Stimulated activated memory B cell treated with anti-CD40 and anti-IgM and Interleukin-4, amounts not matched to agents 10 μg/mL and 1 μg/mL and 100 μg/mL, for 72 hours (primary cell): ENCODE measurements around the gene TMEM208.

ENCODE experiments used
- ATAC-seq: fragments of 150-1000 bp; cut with Tn5 transposase; 2 replicates; pipeline ENCODE4 v1.10.0; 2021
- H3K27ac Mint-ChIP-seq: one replicate; pipeline ENCODE4 v1.8.0; 2022; ENCODE audit warnings: mild to moderate bottlenecking, mixed read lengths
- H3K27me3 Mint-ChIP-seq: one replicate; pipeline ENCODE4 v1.8.0; 2022; ENCODE audit warnings: mixed read lengths
- H3K36me3 Mint-ChIP-seq: one replicate; pipeline ENCODE4 v1.8.0; 2022; ENCODE audit warnings: mixed read lengths
- H3K4me1 Mint-ChIP-seq: one replicate; pipeline ENCODE4 v1.8.0; 2022; ENCODE audit warnings: mixed read lengths
- H3K4me3 Mint-ChIP-seq: one replicate; pipeline ENCODE4 v1.8.0; 2022; ENCODE audit warnings: mild to moderate bottlenecking, moderate library complexity, mixed read lengths
- H3K9me3 Mint-ChIP-seq: one replicate; pipeline ENCODE4 v1.8.0; 2022; ENCODE audit warnings: mixed read lengths

TMEM208 gene

GRCh38 chr16:67226804-67227566 is at the start of gene TMEM208:
TMEM208 (plus strand) TSS chr16:67227130; CDS start chr16:67227219, 89 bp downstream.
- peak within 1 kb of the TSS; percentile 99 for H3K4me3 Mint-ChIP-seq
- H3K27ac Mint-ChIP-seq: peak within 1 kb of the TSS; percentile 97
- peaks cover 45% of the 10 kb centered on the region for H3K4me1 Mint-ChIP-seq
- peak; percentile 99 for ATAC-seq
- H3K27me3 Mint-ChIP-seq: no peaks in the 10 kb centered on the region
- H3K36me3 Mint-ChIP-seq: peaks cover 43% of the 10 kb centered on the region
- no peaks in the 10 kb centered on the region for H3K9me3 Mint-ChIP-seq

GRCh38 chr16:67177743-67178699 is 48.9 kb upstream of the TMEM208 start:
- peak; percentile 56 for ATAC-seq
- Mint-ChIP-seq H3K4me1 (peaks cover 28% of the 10 kb centered on the region), H3K4me3 (peak overlapping the region; percentile 63), H3K27me3 (peaks cover 53% of the 10 kb centered on the region), H3K27ac (no peak overlapping the region), H3K36me3 (no peaks in the 10 kb centered on the region), H3K9me3 (no peaks in the 10 kb centered on the region)

- Mint-ChIP-seq H3K4me3 (no peak overlapping the region), H3K27me3 (peaks cover 40% of the 10 kb centered on the region), H3K9me3 (no peaks in the 10 kb centered on the region), H3K27ac (no peak overlapping the region), H3K36me3 (no peaks in the 10 kb centered on the region), H3K4me1 (peaks cover 14% of the 10 kb centered on the region)
- ATAC-seq: no peak
These were observed 47.4 kb upstream of the TMEM208 start for GRCh38 chr16:67179421-67180080.

GRCh38 chr16:67180166-67180565 is 46.8 kb upstream of the TMEM208 start:
- Mint-ChIP-seq H3K4me1 (peaks cover 20% of the 10 kb centered on the region), H3K27me3 (peaks cover 43% of the 10 kb centered on the region), H3K36me3 (no peaks in the 10 kb centered on the region), H3K4me3 (no peak overlapping the region), H3K27ac (no peak overlapping the region), H3K9me3 (no peaks in the 10 kb centered on the region)
- ATAC-seq: no peak

DNA sequence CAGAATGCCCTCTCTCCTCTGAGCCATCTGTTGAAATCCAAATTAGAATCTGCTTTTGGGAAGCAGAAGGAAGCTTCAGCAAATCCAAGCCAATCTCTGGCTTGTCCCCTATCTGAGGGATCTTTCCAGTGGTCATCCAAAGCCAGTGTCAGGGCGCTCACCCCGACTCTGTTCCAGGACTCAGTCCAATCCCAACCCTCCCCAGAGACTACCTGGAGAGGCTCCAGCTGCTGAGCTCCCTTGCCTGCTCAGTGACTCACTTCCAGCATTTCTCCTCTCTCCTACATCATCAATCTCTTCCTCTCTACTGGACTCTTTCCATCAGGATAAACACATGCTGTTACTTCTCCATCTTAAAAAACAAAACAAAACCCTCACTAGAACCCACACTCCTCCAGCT is 45.6 kb upstream of the TMEM208 start:
- Mint-ChIP-seq H3K4me1 (peaks cover 26% of the 10 kb centered on the region), H3K4me3 (no peak overlapping the region), H3K36me3 (no peaks in the 10 kb centered on the region), H3K27me3 (peaks cover 39% of the 10 kb centered on the region), H3K27ac (no peak overlapping the region), H3K9me3 (no peaks in the 10 kb centered on the region)
- ATAC-seq: no peak

- Mint-ChIP-seq H3K27me3 (peaks cover 38% of the 10 kb centered on the region), H3K4me3 (no peak overlapping the region), H3K4me1 (peaks cover 25% of the 10 kb centered on the region), H3K36me3 (no peaks in the 10 kb centered on the region), H3K27ac (no peak overlapping the region), H3K9me3 (no peaks in the 10 kb centered on the region)
- no peak for ATAC-seq
These were observed 44.6 kb upstream of the TMEM208 start for GRCh38 chr16:67182288-67182687.

DNA sequence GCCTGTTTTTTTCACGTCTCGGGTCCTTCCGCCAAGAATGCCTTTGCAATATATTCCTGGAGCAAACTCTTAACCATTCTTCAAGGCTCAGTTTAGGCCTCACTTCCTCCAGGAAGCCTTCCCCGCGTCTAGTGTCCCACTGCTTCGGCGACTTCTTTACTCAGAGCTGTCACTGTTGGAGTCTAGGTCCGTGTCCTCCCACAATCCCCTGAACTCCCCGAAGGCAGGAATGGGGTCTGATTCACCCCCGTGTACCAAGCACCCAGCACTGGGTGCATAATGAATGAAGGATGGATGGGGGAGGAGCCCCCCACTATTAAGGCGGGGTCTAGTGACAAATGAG is 43.7 kb upstream of the TMEM208 start:
- H3K9me3 Mint-ChIP-seq: no peaks in the 10 kb centered on the region
- H3K36me3 Mint-ChIP-seq: no peaks in the 10 kb centered on the region
- H3K4me3 Mint-ChIP-seq: no peak overlapping the region
- H3K27me3 Mint-ChIP-seq: peaks cover 38% of the 10 kb centered on the region
- H3K4me1 Mint-ChIP-seq: peaks cover 17% of the 10 kb centered on the region
- H3K27ac Mint-ChIP-seq: no peak overlapping the region
- ATAC-seq: no peak

- peak; percentile 98 for ATAC-seq
- H3K36me3 Mint-ChIP-seq: no peaks in the 10 kb centered on the region
- no peak within 1 kb of the TSS for H3K4me3 Mint-ChIP-seq
- no peak within 1 kb of the TSS for H3K27ac Mint-ChIP-seq
- peaks cover 35% of the 10 kb centered on the region for H3K27me3 Mint-ChIP-seq
- H3K9me3 Mint-ChIP-seq: no peaks in the 10 kb centered on the region
- H3K4me1 Mint-ChIP-seq: peaks cover 14% of the 10 kb centered on the region
These were observed 43.1 kb upstream of the TMEM208 start, which contains the start of gene MATCAP1 for GRCh38 chr16:67183627-67184452. MATCAP1 (minus strand) TSS chr16:67183963; CDS start chr16:67180610, 3,353 bp downstream.

DNA sequence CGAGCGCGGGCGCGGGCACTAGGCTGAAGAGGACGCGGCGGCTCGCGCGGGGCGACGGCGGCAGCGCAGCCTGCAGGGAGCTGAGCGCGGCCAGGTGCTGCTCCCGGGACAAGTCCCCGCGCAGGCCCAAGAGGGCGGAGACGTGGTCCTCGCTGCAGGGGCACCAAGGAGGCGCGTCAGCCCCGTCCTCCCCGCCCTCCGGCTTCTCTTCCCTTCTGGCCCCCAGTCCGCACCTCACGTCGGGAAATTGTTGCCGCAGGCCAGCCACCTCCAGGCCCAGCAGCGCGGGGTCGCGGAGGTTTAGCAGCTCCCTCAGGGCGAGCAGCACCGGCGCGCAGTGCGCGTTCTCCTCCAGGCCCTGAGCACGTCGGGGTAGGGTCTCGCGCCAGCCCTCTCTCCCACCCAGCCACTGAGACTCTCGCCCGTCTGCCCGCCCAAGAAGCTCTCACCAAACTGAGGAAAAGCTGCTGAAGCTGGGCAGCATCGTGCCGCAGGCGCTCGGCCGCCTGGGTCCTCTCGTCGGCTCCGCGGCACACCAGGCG is 42.4 kb upstream of the TMEM208 start:
- H3K27me3 Mint-ChIP-seq: peaks cover 29% of the 10 kb centered on the region
- peak; percentile 1 for ATAC-seq
- H3K4me1 Mint-ChIP-seq: peaks cover 12% of the 10 kb centered on the region
- H3K4me3 Mint-ChIP-seq: no peak overlapping the region
- no peak overlapping the region for H3K27ac Mint-ChIP-seq
- no peaks in the 10 kb centered on the region for H3K9me3 Mint-ChIP-seq
- H3K36me3 Mint-ChIP-seq: no peaks in the 10 kb centered on the region

GRCh38 chr16:67184995-67185650 is 41.8 kb upstream of the TMEM208 start:
- Mint-ChIP-seq H3K36me3 (no peaks in the 10 kb centered on the region), H3K27me3 (peaks cover 29% of the 10 kb centered on the region), H3K4me3 (peak overlapping the region; percentile 84)

DNA sequence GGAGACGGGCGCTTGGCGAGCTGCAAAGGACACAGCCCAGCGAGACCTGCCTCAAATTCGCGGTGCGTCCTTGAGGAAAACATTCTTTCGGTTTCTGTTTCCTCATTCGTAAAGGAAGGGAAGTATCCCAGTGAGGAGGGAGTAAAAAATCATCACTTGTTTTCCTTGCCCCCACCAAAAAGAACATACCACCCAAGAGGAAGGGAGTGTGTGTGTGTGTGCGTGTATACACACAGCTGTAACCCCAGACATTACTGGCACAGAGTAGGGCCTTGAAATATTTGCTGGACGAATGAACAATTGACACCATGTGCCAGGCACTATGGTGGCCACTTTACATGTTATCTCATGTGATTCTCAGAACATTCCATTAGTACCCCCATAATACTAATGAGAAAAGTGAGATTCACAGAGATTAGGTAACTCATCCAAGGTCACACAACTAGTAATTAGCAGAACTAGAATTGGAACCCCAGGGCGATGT is 41.2 kb upstream of the TMEM208 start:
- no peak for ATAC-seq

More at GRCh38 chr16:67184995-67185650, 41.8 kb upstream of the TMEM208 start:
- no peaks in the 10 kb centered on the region for H3K9me3 Mint-ChIP-seq
- peak; percentile 52 for ATAC-seq
- H3K27ac Mint-ChIP-seq: no peak overlapping the region
- peaks cover 12% of the 10 kb centered on the region for H3K4me1 Mint-ChIP-seq

DNA sequence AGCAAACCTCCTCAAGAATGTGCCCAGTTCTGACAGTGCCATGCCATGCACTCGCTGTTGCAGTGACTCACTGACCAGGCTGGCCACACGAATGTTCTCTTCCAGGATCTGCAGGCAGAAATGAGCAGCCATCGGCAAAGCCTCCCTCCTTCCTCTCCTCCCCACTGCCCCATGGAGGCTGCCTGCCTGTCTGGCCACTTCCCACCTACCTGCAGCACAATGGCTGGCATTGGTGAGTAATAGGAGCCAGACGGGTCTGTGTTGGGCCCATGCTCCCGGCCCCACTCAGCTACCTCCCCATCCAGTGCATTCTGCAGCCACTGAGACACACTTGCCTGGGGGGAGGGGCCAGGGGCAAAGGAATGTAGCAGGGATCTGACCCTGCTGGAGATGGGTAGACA is 40.4 kb upstream of the TMEM208 start:
- Mint-ChIP-seq H3K27ac (no peak overlapping the region), H3K4me3 (no peak overlapping the region), H3K27me3 (peaks cover 29% of the 10 kb centered on the region), H3K36me3 (no peaks in the 10 kb centered on the region), H3K4me1 (peaks cover 17% of the 10 kb centered on the region), H3K9me3 (no peaks in the 10 kb centered on the region)
- no peak for ATAC-seq

More for the DNA sequence above, 41.2 kb upstream of the TMEM208 start:
- no peak overlapping the region for H3K27ac Mint-ChIP-seq
- no peak overlapping the region for H3K4me3 Mint-ChIP-seq
- H3K36me3 Mint-ChIP-seq: no peaks in the 10 kb centered on the region
- peaks cover 29% of the 10 kb centered on the region for H3K27me3 Mint-ChIP-seq
- H3K9me3 Mint-ChIP-seq: no peaks in the 10 kb centered on the region
- peaks cover 12% of the 10 kb centered on the region for H3K4me1 Mint-ChIP-seq

DNA sequence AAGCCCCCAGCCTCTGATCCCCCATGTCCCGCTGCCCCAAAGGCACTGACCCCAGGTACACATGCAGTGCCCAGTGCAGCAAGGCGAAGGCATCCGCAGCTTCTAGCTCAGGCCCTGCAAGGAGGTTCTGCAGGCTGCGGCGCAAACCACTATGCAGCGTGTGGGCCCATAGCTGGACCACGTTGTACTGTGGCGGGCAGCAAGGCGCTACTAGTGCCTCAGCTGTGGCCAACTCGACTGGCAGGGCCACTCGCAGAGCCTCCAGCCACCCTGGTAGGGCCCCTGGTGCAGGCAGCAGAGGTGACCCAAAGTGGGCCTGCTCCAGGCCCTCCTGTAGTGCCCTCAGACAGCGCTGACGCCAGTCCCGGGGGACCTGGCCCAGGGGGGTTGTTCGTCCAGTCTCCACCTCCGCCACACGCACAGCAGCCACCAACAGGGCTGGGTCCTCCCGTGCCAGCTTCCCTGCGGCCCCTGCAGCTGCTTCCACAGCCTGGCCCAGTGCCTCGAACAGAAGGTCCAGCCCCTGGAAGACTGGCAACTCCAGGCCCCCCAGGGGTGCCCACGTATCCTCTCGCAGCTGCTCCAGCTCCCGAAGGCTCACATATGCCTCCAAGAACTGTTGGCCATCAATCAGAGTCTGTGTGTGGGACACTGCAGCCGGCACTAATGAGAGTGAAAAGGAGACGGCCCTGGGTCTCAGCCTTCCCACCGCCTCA is 39.6 kb upstream of the TMEM208 start:
- peaks cover 22% of the 10 kb centered on the region for H3K4me1 Mint-ChIP-seq
- ATAC-seq: no peak
- H3K4me3 Mint-ChIP-seq: no peak overlapping the region
- H3K36me3 Mint-ChIP-seq: no peaks in the 10 kb centered on the region
- H3K9me3 Mint-ChIP-seq: no peaks in the 10 kb centered on the region
- no peak overlapping the region for H3K27ac Mint-ChIP-seq
- peaks cover 29% of the 10 kb centered on the region for H3K27me3 Mint-ChIP-seq
